Midbrain (tissue), 1 donor: ENCODE data around the gene IRGC.

ENCODE experiments used
- DNase-seq: peaks from one replicate; lab custom pipeline; 2025; lab: John Stamatoyannopoulos, UW

Gene IRGC

GRCh38 chr19:43691755-43692154, 24.1 kb upstream of the IRGC start:
- no peak for DNase-seq

GRCh38 chr19:43692385-43692784, 23.5 kb upstream of the IRGC start:
- DNase-seq: no peak

- no peak for DNase-seq
Measured at GRCh38 chr19:43692877-43693276, 23.0 kb upstream of the IRGC start.

- DNase-seq: no peak
Measured at GRCh38 chr19:43694553-43694952, 21.3 kb upstream of the IRGC start.

GRCh38 chr19:43695985-43696704, 19.7 kb upstream of the IRGC start:
- DNase-seq: no peak

GRCh38 chr19:43697295-43697694, 18.6 kb upstream of the IRGC start:
- no peak for DNase-seq

- no peak for DNase-seq
Measured at GRCh38 chr19:43699506-43700394, 16.1 kb upstream of the IRGC start.

- peak; percentile 44 for DNase-seq
Measured at GRCh38 chr19:43700395-43701000, 15.4 kb upstream of the IRGC start.

GRCh38 chr19:43704002-43704705, 11.7 kb upstream of the IRGC start:
- DNase-seq: no peak

GRCh38 chr19:43705729-43706128, 10.1 kb upstream of the IRGC start:
- DNase-seq: no peak

- DNase-seq: no peak
Measured at GRCh38 chr19:43707158-43707712, 8.6 kb upstream of the IRGC start.

GRCh38 chr19:43708716-43709115, 7.2 kb upstream of the IRGC start:
- DNase-seq: no peak

- DNase-seq: no peak
Measured at GRCh38 chr19:43711751-43712355, 4.0 kb upstream of the IRGC start.

GRCh38 chr19:43713208-43713607, 2.7 kb upstream of the IRGC start:
- no peak for DNase-seq

- DNase-seq: no peak
Measured at GRCh38 chr19:43718627-43719377, 2.9 kb downstream of the IRGC start.

- DNase-seq: no peak
Measured at GRCh38 chr19:43719378-43719868, 3.5 kb downstream of the IRGC start.

GRCh38 chr19:43719918-43720317, 4.0 kb downstream of the IRGC start:
- no peak for DNase-seq

- DNase-seq: no peak
Measured at GRCh38 chr19:43720936-43721335, 5.1 kb downstream of the IRGC start.

- no peak for DNase-seq
Measured at GRCh38 chr19:43721469-43722048, 5.7 kb downstream of the IRGC start.

GRCh38 chr19:43723588-43723987, 7.7 kb downstream of the IRGC start:
- no peak for DNase-seq
